Measurements from ENCODE around the gene RTTN.

RTTN gene

GRCh38 chr18:70207181-70207580 lies 1.7 kb upstream of the RTTN start:
- DNase-seq = no peak

- DNase-seq = no peak
Observed at GRCh38 chr18:70200286-70200685, 5.2 kb downstream of the RTTN start.

GRCh38 chr18:70197844-70198243 lies 7.6 kb downstream of the RTTN start:
- no peak for DNase-seq

- no peak for DNase-seq
Observed at GRCh38 chr18:70197026-70197425, 8.5 kb downstream of the RTTN start.

- DNase-seq = no peak
Observed at GRCh38 chr18:70195852-70196434, 9.5 kb downstream of the RTTN start.

- no peak for DNase-seq
Observed at GRCh38 chr18:70195014-70195614, 10.4 kb downstream of the RTTN start.

- no peak for DNase-seq
Observed at GRCh38 chr18:70194227-70194890, 11.1 kb downstream of the RTTN start.

GRCh38 chr18:70190529-70190928 lies 15.0 kb downstream of the RTTN start:
- DNase-seq = no peak

- DNase-seq = no peak
Observed at GRCh38 chr18:70188113-70188512, 17.4 kb downstream of the RTTN start.

- DNase-seq = no peak
Observed at GRCh38 chr18:70183441-70183840, 22.0 kb downstream of the RTTN start.

- no peak for DNase-seq
Observed at GRCh38 chr18:70182548-70182947, 22.9 kb downstream of the RTTN start.

- no peak for DNase-seq
Observed at GRCh38 chr18:70181725-70182124, 23.8 kb downstream of the RTTN start.

GRCh38 chr18:70181015-70181414 lies 24.5 kb downstream of the RTTN start:
- DNase-seq = no peak

GRCh38 chr18:70176537-70176936 lies 28.9 kb downstream of the RTTN start:
- no peak for DNase-seq

GRCh38 chr18:70175216-70175615 lies 30.3 kb downstream of the RTTN start:
- DNase-seq = no peak

GRCh38 chr18:70172225-70172624 lies 33.3 kb downstream of the RTTN start:
- no peak for DNase-seq

- DNase-seq = no peak
Observed at GRCh38 chr18:70169747-70170146, 35.7 kb downstream of the RTTN start.

GRCh38 chr18:70166668-70167067 lies 38.8 kb downstream of the RTTN start:
- no peak for DNase-seq

- no peak for DNase-seq
Observed at GRCh38 chr18:70165936-70166335, 39.6 kb downstream of the RTTN start.

- DNase-seq = no peak
Observed at GRCh38 chr18:70160073-70160678, 45.3 kb downstream of the RTTN start.

- no peak for DNase-seq
Observed at GRCh38 chr18:70158992-70159717, 46.3 kb downstream of the RTTN start.

GRCh38 chr18:70156886-70157285 lies 48.6 kb downstream of the RTTN start:
- DNase-seq = no peak

GRCh38 chr18:70154591-70155194 lies 50.8 kb downstream of the RTTN start:
- DNase-seq = no peak
